Activated CD4-positive, CD25-positive, alpha-beta regulatory T cell treated with anti-CD3 and anti-CD28 coated beads, Interleukin-2, amount 50 U/mL, for 72 hours (primary cell): ENCODE results near the gene RRP12.
"Not testable (repeated sequence)": the region's sequence is repeated elsewhere in the genome, so short reads cannot be mapped to it uniquely, and the experiment has no call there.

ENCODE experiments used
- DNase-seq: peaks from one replicate; pipeline ENCODE4 v3.0.0; 2021

The RRP12 gene

DNA sequence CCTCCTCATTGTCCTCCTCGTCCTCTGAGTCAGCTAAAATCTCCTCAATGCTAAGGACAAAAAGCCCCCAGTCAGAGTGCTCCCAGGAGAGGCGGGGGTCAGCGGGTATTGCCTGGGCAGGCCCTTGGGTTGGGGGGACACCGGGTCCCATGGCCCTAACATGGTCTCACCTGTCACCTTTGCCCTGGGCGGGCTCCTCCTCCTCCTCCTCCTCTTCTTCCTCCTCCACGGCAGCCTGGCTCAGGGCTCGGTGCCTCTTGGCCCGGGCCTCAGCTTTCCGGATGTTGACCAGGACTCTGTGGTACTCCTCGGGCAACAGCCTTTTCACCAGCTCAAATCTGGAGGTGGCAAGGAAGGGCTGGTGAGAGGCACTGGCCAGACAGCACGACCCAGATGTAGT is 34.6 kb downstream of the RRP12 start:
- no peak for DNase-seq

DNA sequence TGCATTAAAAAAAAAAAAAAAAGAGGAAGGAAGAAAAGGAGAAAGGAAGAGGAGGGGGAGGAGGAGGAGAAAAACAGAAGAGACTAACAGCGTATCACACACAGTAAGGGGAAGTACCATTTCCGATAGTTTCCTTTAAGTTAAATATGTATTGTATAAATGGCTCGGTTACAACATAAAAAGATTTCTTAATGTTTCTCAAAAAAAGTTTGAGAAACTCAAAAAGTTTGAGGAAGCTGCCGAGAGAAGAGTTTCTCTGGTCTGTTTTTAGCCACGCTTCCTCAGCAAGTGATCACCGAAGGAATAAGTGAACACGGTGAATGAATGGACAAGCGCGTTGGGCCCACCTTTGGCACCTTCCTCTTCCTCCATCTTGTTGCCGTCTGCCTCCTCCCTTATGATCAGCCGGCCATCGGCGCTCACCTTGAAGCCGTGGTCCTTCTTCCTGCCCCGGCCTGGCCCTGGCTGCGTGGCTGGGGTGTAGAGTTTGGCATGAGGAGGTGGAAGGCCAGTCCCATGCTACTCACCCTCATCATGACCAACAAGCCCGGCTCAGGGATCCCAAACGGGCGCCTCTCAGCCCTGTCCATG is 35.3 kb downstream of the RRP12 start:
- DNase-seq, result no peak

DNA sequence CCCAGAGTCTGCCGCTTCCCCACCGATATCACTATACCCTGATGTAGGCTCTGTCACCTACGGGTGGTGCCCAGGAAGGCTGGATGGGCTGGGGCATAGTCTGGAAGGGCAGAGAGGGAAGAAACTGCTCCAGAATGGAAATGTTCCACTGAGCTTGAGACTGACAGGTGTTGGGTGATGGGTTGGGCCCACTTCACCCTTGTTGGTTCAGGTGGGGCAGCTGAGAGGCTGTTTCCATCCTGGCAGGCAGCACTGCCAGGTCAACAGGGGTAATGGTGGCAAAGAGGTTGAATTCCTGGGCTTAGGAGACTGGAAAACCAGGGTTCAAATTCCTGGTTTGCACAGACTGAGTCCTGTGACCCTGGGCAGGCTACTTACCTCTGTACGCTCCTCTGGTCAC is 38.1 kb downstream of the RRP12 start:
- no peak for DNase-seq

DNA sequence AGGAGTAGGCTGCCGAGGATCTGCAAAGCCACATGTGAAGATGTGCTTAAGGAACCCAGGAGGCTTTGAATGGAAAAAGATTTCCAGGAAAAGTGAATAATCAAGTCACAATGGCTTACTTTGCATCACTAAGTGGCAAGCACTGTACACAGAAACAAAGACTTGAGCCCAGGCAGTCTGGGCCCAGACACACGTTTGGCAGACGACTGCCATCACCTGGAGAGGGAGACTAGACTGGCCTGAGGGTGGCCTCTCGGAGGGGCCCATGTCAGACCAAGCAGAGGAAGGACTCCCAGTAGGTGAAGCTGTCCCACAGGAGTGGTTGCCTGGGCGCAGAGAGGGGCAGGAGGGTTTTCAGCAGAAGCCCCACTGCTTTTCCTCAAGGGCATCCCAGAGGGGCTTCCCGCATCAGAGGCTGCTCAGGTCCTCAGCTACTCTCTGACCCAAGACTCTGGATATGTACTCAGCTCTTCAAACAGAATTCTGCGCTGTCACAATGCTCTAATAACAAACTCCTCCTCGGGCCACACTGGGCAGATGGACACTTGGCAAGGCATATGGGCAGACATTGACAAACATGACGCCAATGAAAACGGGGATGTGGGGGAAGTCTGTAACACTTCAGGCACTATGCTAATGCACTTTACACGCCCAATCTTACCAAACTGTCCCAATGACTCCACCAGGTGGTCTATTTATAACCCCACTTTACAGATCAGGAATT is 38.7 kb downstream of the RRP12 start:
- no peak for DNase-seq

DNA sequence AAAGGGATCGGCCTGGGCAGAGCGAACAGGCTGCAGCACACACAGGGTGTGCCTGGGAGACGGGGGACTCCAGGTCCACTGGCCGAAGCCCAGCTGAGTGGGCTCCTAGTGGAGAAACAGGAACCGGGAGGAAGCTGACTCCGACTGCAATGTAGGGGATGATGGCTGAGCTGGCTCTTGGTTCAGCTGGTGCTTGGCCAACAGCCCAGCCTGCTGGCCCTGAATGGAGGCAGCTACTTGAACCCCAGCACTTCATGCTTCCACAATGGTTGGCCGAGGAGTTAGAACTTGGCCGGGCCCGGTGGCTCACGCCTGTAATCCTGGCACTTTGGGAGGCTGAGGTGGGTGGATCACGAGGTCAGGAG is 39.6 kb downstream of the RRP12 start:
- no peak for DNase-seq

DNA sequence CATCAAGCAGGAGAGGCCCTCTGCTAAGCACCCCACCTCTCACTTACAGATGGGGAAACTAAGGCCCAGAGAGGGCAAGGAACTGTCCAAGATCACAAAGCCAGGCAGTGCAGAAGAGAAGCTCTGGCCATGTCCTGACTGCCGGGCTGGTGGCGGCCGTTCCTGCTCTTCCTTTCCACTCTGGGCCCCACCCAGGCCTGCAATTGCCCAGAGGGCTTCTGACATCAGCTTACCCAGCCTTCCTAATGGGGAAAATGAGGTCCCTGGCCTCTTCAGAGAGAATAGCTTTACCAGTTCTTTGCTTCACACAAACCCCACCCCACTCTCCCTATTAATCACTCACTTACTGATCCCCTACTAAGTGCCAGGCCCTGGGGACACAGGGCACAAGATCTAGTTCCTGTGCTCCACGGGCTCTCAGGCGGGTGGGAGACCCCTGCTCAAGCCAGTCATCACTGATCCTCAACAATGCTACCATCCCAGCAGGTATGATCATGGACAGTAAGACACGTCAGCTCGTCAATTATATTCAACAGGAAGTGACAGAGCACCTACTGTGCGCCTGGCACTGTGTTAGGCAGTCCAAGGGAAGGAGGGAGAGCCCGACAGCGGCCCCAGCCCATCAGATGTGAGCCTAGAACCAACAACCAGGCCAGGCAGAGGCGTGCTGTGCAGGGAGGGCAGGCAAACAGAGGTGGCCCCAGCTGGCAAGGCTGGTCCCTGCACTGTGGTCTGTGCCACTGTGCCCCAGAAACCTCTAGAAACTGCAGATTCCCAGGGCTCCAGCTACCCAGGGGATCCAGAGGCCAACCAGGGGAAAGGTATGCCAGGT is 40.2 kb downstream of the RRP12 start:
- no peak for DNase-seq

DNA sequence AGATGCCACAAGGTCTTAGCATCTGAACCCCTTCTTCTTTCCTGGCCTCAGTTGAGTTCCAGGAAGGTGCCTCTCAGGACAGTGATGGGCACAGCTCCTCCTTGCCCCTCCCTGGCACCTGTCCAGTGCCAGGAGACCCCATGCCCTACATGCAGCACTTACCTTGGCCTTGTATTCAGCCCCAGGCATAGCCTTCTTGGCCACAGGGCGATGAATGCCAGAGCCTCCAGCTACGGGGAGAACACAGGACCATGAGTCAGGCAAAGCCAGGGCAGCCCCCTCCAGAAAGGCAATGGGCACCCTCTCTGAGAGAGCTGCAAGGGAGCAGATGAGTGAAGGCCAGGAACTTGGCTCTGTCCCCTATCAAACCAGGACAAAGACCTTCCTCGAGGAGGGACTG is 42.4 kb downstream of the RRP12 start:
- DNase-seq, result no peak

DNA sequence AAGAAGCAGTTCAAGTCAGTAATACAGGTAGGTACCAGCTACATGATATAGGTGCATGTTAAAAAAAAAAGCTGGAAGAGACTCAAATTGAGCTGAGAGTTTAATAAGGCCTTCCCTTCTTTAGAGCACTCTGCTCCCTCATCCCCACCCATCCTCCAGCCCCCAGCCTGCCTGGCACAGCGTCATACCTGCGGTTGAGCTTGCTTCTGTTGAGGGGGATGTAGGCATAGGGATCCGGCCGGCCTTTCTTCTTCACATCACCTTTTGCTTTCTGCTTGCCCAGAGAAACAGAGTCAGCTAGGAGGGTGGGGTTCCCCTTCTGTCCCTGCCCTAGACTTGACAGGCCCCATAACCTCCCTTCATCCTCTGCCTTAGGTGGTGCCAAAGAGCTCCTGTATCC is 42.8 kb downstream of the RRP12 start:
- DNase-seq, result no peak

DNA sequence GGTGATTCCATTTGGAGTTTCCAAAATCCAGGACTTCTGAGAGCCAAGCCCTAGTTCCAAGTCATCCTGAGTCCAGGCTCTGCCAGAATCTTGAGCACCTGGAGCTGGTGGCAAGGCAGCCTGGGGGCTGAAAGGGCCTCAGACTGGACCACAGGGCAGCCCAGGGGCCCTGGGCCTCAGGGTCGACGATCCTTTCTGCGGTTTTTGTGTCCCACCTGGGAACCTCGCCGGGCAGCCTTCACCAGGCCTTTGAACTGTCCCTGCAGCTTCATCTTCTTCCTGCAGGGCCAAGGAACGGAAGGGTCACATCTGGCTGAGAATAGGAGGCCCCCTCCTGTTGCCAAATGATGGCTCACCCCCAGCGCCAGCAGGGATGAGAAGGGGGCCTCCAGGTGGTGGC is 44.2 kb downstream of the RRP12 start:
- no peak for DNase-seq

DNA sequence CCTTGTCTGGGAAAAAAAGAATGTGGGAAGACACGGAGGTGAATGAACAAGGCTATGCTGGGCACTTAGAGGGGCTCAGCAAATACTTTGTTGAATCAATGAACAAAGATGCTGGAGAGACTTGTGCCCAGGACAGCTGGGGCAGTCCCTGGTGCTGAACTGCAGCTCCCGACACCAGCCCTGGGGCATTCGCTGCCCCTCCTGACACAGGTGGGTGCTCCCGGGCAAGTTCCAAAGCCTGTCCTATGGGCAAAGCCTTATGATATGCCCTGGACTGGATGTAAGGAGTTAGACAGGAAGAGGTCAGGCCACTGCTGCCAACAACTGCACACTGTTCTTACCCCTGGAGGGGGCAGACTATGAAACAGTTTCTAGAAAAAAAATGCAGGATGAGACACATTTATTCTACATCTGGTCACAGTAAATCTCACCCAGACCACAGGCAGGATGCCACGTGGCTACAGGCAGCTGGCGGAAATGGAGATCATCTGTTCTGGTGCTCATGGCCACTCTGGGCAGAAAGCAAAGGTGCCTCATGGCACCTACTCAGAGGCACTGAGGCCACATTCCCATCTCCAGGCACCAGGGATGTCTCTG is 44.7 kb downstream of the RRP12 start:
- no peak for DNase-seq

DNA sequence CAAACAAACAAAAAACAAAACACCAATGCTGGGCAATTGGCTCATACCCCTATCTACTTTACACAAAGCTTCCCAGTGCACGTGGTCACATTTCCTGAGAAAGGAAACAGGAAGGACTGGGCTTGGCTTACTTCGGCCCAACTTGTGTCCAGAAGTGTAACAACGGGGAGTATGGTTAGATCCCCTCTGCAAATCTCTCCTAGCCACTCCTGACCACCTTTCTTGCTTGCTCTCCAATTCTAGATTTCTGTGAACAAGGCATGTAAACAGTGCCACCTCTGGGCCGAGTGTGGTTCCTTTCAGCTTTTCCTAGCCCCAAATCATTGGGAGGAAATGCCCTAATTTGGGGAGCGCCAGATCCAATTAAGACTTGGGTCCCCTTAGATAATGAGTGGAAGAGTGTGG is 45.6 kb downstream of the RRP12 start:
- DNase-seq, result no peak

DNA sequence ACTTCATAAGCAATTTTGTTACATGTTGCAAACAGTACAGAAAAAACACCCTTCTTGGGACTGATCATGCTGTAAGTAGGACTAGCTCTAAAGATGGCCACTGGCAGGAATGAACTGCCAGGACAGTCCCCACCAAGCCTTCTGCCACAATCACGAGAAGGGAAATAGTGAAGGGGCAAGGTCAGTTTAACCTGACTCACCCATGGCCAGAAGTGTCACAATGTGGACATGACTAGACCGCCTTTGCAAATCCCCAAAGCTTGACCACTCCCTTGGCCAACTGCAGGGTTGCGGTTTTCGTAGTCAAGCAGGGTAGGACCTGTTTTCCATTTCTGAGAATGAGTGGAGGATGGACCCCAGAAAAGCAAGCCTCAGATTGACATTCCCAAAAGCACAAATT is 47.2 kb downstream of the RRP12 start:
- no peak for DNase-seq

DNA sequence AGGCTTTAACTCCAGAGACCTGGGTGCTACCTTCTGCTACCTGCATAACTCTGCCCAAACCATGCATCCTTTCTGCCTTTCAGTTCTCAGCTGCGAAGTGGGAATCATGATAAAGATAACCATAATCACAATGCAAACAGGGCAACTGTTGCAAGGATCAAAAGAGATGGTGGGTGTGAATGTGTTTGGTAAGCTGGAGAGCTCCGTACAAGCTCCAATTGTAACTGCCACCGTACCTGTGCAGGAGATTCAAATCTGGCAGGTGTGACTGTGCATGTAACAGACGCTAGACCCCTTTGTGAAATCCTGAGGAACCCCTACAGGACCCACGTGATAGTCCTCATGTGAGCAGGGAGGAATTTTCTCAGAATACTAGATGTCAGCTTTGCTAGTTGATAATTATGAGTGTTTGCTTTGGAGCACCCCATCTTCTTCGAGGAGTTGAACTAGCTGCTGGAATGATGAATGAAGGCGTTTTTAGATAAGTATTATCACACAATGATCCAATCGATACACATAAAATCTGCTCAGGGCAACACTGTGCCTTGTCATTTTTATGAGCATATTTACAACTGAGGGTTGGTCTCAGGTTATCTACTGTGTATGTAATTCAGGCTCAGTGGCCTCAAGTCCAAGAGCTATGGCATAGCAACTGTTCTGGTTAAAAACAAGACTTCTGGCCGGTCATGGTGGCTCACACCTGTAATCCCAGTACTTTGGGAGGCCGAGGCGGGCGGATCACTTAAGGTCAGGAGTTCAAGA is 51.2 kb downstream of the RRP12 start:
- no peak for DNase-seq

DNA sequence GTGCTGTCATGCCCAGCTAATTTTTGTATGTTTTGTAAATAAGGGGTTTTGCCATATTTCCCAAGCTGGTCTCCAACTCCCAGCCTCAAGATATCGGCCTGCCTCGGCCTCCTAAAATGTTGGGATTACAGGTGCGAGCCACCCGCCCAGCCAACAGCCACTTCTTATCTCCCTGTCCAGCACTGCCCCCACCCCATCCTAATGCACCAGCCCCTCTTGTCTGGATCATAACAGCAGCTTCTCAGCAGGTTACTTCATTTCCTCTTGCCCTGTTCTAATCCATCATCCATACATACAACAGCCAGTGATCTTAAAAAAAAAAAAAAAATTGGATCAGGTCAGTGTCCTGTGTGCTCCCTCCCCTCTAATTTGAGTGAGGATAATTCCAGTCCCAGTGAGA is 53.8 kb downstream of the RRP12 start:
- DNase-seq, result no peak

DNA sequence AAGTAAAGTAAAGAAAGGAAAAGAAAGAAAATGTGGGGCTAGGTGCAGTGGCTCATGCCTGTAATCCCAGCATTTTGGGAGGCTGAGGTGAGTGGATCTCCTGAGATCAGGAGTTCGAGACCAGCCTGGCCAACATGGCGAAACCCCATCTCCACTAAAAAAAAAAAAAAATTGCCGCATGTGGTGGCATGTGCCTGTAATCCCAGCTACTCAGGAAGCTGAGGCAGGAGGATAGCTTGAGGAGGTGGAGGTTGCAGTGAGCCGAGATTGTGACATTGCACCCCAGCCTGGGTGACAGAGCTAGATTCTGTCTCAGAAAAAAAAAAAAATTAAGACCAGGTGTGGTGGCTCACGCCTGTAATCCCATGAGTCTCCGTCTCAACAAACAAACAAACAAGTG is 57.5 kb downstream of the RRP12 start:
- DNase-seq, result not testable (repeated sequence)

DNA sequence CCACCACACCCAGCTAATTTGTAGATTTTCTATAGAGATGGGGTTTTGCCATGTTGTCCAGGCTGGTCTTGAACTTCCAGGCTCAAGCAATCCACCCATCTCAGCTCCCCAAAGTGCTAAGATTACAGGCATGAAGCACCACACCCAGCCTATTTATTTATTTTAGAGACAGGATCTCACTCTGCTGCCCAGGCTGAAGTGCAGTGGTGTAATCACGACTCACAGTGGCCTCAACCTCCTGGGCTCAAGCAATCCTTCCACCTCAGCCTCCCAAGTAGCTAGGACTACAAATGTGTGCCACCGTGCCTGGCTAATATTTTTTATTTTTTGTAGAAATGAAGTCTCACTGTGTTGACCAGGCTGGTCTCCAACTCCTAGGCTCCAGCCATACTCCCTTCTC is 59.7 kb downstream of the RRP12 start:
- DNase-seq, result no peak

DNA sequence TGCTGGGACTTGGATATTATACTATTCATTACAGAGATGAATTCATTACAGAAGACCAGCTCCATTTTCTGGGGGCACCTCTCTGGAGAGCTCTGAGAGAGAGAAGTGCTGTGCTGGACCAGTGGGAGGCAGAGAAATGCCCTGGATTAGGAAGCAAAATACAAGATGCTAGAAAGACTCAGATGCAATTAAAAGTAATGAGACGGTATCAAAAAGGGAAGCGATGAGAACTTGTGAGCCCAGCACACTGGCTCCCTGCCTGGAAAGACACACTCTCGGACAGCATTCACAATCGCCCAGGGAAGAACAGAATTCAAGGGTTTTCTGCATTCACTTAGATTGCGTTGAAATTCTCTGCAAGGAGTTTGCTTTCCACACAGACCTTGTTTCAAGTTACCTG is 63.1 kb downstream of the RRP12 start:
- DNase-seq, result no peak

DNA sequence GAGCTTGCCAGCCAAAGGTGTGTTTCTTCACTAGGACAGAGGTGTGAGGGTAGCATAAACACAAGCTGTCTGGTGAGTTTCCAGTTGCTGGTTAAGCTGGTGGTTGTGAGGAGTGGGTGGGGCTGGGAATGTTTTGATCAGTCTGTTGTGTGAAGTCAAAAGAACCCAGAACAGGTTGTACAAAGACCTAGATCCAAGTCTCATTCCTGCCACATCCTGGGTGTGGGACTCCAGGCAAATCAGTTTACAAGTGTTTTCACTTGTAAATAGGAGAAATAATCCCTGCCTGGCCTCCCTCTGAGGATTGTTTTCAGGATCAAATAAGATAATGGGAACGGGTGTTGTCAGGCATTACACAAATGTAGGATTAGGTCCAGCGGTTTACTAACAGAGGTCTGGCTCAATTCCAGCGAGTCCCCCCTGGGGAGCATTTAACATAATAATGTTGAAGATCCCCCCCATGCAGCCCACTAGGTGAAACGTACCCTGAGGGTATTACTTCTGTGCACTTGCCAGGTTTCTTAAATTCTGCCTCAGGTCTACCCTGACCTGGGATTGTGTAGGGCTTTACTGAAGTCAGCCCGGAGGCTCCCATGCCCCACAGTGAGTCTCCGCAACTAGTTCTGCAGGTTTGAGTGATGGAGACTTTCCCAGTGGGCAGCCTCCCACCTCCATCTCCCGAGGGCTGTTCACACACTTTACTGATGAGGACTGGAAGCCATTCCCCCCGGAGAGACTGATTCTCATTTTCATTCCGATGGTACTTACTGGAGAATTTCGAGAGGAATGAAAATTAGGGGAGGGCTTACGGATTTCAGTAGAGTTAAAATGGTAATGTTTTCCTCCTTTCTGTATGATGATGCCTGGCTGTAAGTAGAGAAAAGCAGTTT is 64.0 kb downstream of the RRP12 start:
- no peak for DNase-seq

DNA sequence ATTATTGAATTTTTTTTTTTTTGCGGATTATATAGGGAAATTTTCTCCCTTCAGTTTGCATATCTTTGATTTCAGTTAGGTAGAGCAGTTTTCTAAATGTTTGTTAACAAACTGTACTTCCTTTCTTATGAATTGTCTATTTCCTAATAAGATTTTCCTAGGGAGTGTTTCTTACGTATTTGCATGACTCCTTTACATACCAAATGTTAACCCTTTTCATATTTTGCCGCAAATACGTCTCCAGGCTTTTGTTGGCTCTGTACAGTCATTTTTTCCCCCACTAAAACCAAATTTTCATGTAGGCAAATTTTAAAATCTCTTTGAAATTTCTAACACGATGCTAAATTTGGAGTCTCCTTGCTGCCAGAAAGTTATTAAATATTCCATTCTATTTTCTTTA is 64.7 kb downstream of the RRP12 start:
- DNase-seq, result no peak

DNA sequence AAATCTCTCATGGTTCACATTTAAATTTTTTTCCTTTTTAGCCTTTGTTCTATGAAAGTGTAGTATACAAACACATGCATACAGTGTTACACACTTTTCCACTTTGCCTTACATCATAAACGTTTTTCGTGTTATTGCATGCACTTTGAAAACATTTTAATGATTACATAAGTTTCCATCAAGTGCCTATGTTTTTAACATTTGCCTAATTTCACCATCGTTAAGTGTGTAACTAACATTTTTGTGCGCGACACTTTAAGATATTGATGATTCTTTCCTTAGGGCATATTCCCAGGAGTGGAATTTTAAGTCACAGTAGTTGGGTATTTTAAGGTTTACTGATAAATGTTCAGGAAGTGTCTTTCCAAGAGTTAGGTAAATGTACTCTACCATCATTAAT is 65.1 kb downstream of the RRP12 start:
- DNase-seq, result no peak

DNA sequence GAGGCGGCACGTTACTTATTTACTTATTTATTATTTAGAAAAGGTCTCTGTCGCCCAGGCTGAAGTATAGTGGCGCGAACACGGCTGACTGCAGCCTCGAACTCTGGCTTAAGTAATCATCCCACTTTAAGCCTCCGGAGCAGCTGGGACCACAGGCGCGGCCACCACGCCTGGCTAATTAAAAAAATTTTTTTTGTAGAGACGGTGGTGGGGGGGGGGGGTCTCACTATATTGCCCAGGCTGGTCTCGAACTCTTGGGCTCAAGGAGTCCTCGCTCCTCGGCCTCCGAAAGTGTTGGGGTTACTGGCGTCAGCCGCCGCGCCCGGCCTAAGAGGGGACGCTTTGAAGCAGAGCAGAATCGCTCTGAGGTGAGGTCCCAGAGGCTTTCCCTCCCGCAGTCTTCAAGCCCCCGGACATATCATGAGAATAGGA is 65.9 kb downstream of the RRP12 start:
- DNase-seq, result no peak
